K562 (cell line): ENCODE data around the gene APP. TPM values are rescaled to one million over a fixed set of nuclear protein-coding genes. Genes with fewer than 3 reads are reported as not detected.

Source experiments
- ATAC-seq: fragments of 200-7000 bp; cut with Tn5 transposase; 3 replicates; pipeline ENCODE4 v1.9.1; 2020; ENCODE audit warnings: moderate library complexity
- BruUV-seq: library from RNA; stranded (reverse); fragments of 400-500 nt; replicated peaks from 2 replicates; lab custom pipeline; 2021; lab: Mats Ljungman, UMichigan
- CTCF ChIA-PET: fragments of 300-600 bp; formaldehyde crosslinking; extraction: SDS; loops from one replicate; lab custom pipeline; 2021; ENCODE audit warnings: low intra/inter-chr PET ratio; lab: Yijun Ruan, JAX
- POLR2A ChIA-PET: fragments of 300-600, 350-650 bp; sonication (Branson Sonifier 250); formaldehyde crosslinking; extraction: SDS; loops from one replicate; lab custom pipeline; 2021; ENCODE audit warnings: antibody characterized with exemption, inconsistent platforms; lab: Yijun Ruan, JAX
- DNase-seq, 4 experiments: peaks; one replicate each; pipeline versions ENCODE4 v3.0.0 to v3.0.0-alpha.2; 2011 to 2018; ENCODE audit warnings: low spot score in 3 of 4, mixed read lengths in 3 of 4; ENCODE audit errors: extremely low read depth in 1 of 4
- FAIRE-seq: peaks from 2 replicates; lab custom pipeline; 2011; peaks lifted over from hg19 to GRCh38; lab: Jason Lieb, UNC
- H2AFZ ChIP-seq: 2 replicates; pipeline ENCODE4 v1.6.0; 2011; ENCODE audit warnings: low read depth, low read length, control low read depth, inconsistent platforms
- H3K27ac ChIP-seq: fragments of 200-600 bp; 3 replicates; pipeline ENCODE4 v1.8.0; 2011; ENCODE audit warnings: low read depth, mild to moderate bottlenecking, control low read depth, inconsistent platforms, low read length, moderate library complexity, mixed read lengths; ENCODE audit errors: extremely low read depth
- H3K27me3 ChIP-seq, 2 experiments: fragments of 300-600 bp in 1 of 2; 2 replicates in 1 of 2; 3 replicates in 1 of 2; pipeline versions ENCODE4 v1.6.0 to v1.8.0; 2011; ENCODE audit warnings: inconsistent platforms in 2 of 2, low read length in 2 of 2, mild to moderate bottlenecking in 1 of 2, mixed read lengths in 1 of 2, moderate library complexity in 1 of 2; ENCODE audit not compliant: control insufficient read depth in 2 of 2, insufficient read depth in 2 of 2
- H3K36me3 ChIP-seq: fragments of 300-600 bp; 3 replicates; pipeline ENCODE4 v1.8.0; 2011; ENCODE audit warnings: mild to moderate bottlenecking, low read length, inconsistent platforms; ENCODE audit not compliant: control insufficient read depth, insufficient read depth
- H3K4me1 ChIP-seq, 2 experiments: fragments of 200-600 bp in 1 of 2; replicated peaks in 1 of 2; 2 replicates in 1 of 2; 3 replicates in 1 of 2; pipeline versions ENCODE4 v1.5.1 to v1.8.0; 2011; ENCODE audit warnings: inconsistent platforms in 2 of 2, low read length in 2 of 2, mild to moderate bottlenecking in 1 of 2, mixed read lengths in 1 of 2, moderate library complexity in 1 of 2; ENCODE audit not compliant: control insufficient read depth in 2 of 2, insufficient read depth in 2 of 2
- H3K4me2 ChIP-seq: 2 replicates; pipeline ENCODE4 v1.6.1; 2011; ENCODE audit warnings: low read length, control low read depth, inconsistent platforms, mixed read lengths; ENCODE audit not compliant: insufficient read depth
- H3K4me3 ChIP-seq: fragments of 200-600 bp; sonication (generic), shearing (Covaris generic); 2 replicates; pipeline ENCODE4 v1.5.1; 2016; ENCODE audit warnings: control low read depth, inconsistent platforms
- H3K79me2 ChIP-seq: fragments of 200-600 bp; 3 replicates; pipeline ENCODE4 v1.8.0; 2011; ENCODE audit warnings: low read length, inconsistent platforms; ENCODE audit not compliant: control insufficient read depth, insufficient read depth
- H3K9ac ChIP-seq, 2 experiments: 2 replicates each; pipeline versions ENCODE4 v1.6.0 to v1.6.1; 2011; ENCODE audit warnings: low read depth in 2 of 2, low read length in 2 of 2, control low read depth in 1 of 2, inconsistent platforms in 1 of 2, mild to moderate bottlenecking in 1 of 2, mixed read lengths in 1 of 2; ENCODE audit not compliant: insufficient read depth in 1 of 2
- H3K9me1 ChIP-seq: one replicate; pipeline ENCODE4 v1.6.0; 2011; ENCODE audit warnings: inconsistent platforms, mild to moderate bottlenecking, low read length, moderate library complexity; ENCODE audit not compliant: control insufficient read depth, insufficient read depth
- H3K9me3 ChIP-seq: replicated peaks from 2 replicates; pipeline ENCODE4 v1.5.1; 2011; ENCODE audit warnings: low read depth, low read length, inconsistent platforms; ENCODE audit not compliant: control insufficient read depth, insufficient read depth
- H4K20me1 ChIP-seq: replicated peaks from 2 replicates; pipeline ENCODE4 v1.6.1; 2011; ENCODE audit warnings: low read length, inconsistent platforms, mixed read lengths; ENCODE audit not compliant: control insufficient read depth, insufficient read depth
- CHD4 ChIP-seq: fragments of 200-600 bp; sonication (generic); IDR thresholded peaks from 3 replicates; pipeline ENCODE4 v1.6.1; 2012; ENCODE audit warnings: low read depth, mild to moderate bottlenecking, mixed read lengths, low read length, inconsistent platforms; ENCODE audit not compliant: insufficient read depth, insufficient replicate concordance, poor library complexity, severe bottlenecking
- EHMT2 ChIP-seq: fragments of 450-650 bp; IDR thresholded peaks from 2 replicates; pipeline ENCODE4 v1.6.1; 2018; ENCODE audit warnings: antibody characterized with exemption
- HDAC6 ChIP-seq: IDR thresholded peaks from 2 replicates; pipeline ENCODE4 v1.6.1; 2012; ENCODE audit warnings: low read depth, mild to moderate bottlenecking, control low read depth, inconsistent platforms, low read length, moderate library complexity
- KDM5B ChIP-seq: fragments of 200-600 bp; sonication (generic); IDR thresholded peaks from 2 replicates; pipeline ENCODE4 v1.6.1; 2012; ENCODE audit warnings: low read depth, mild to moderate bottlenecking, moderate library complexity, low read length, control low read depth, inconsistent platforms; ENCODE audit not compliant: insufficient replicate concordance
- MCM5 ChIP-seq: fragments of 450-650 bp; IDR thresholded peaks from 2 replicates; pipeline ENCODE4 v1.6.1; 2016; ENCODE audit warnings: low read depth
- NCOA4 ChIP-seq: fragments of 450-650 bp; IDR thresholded peaks from 2 replicates; pipeline ENCODE4 v1.6.1; 2018; ENCODE audit warnings: mild to moderate bottlenecking; ENCODE audit not compliant: partially characterized antibody
- NELFE ChIP-seq: IDR thresholded peaks from 2 replicates; pipeline ENCODE4 v1.6.1; 2011; ENCODE audit warnings: mild to moderate bottlenecking; ENCODE audit not compliant: insufficient read depth, insufficient read length
- NFATC3 ChIP-seq: fragments of 450-650 bp; IDR thresholded peaks from 2 replicates; pipeline ENCODE4 v1.6.1; 2017; ENCODE audit warnings: mild to moderate bottlenecking
- POLR3G ChIP-seq: IDR thresholded peaks from 2 replicates; pipeline ENCODE4 v1.6.1; 2011; ENCODE audit not compliant: insufficient read length, insufficient replicate concordance; ENCODE audit errors: extremely low read depth
- RFX5 ChIP-seq: IDR thresholded peaks from 2 replicates; pipeline ENCODE4 v1.6.1; 2011; ENCODE audit warnings: low read depth, mild to moderate bottlenecking, improper control_type of control experiment, low read length
- SMAD4 ChIP-seq: fragments of 250-450 bp; sonication (Bioruptor Pico); conservative IDR thresholded peaks from 2 replicates; pipeline ENCODE4 v1.8.0; 2021; ENCODE audit warnings: inconsistent platforms, mild to moderate bottlenecking, moderate library complexity
- SREBF1 ChIP-seq: fragments of 150-350 bp; IDR thresholded peaks from 2 replicates; pipeline ENCODE4 v1.6.1; 2014; ENCODE audit warnings: antibody characterized with exemption, low read depth, low read length, borderline replicate concordance
- U2AF2 ChIP-seq: fragments of 200-400 bp; formaldehyde crosslinking; optimal IDR thresholded peaks from 2 replicates; pipeline ENCODE3; 2017; ENCODE audit warnings: low read depth, mild to moderate bottlenecking, low read length
- ZBTB1 ChIP-seq: sonication (generic); formaldehyde crosslinking; IDR thresholded peaks from 2 replicates; pipeline ENCODE4 v1.8.1; 2023; ENCODE audit warnings: missing genetic modification reagents, low read depth, mild to moderate bottlenecking, borderline replicate concordance
- ZNF75A ChIP-seq: fragments of 450-650 bp; formaldehyde crosslinking; IDR thresholded peaks from 2 replicates; pipeline ENCODE4 v1.4.0; 2020; ENCODE audit warnings: mild to moderate bottlenecking
- WGBS: fragments of 100-300 bp; shearing (Covaris generic); methylation state at CpG from one replicate; pipeline ENCODE4 v1.1.6; 2016; ENCODE audit warnings: low coverage, mixed read lengths; ENCODE audit not compliant: insufficient coverage; ENCODE audit errors: missing lambda C conversion rate; 5-methylcytosine and 5-hydroxymethylcytosine counted together
- in situ Hi-C: fragments of 300-500 bp; cut with MboI; formaldehyde crosslinking; loops from 4 replicates; pipeline ENCODE4 v1.15.0; 2018; ENCODE audit warnings: inconsistent platforms, mixed read lengths
- intact Hi-C: fragments of 100-400 bp; cut with micrococcal nuclease; formaldehyde crosslinking; loops from 2 replicates; pipeline ENCODE4 v1.14.2; 2022
- polyA plus RNA-seq, 8 experiments: library from polyadenylated mRNA; depleted of rRNA in 4 of 8; stranded (reverse) in 5 of 8; unstranded in 3 of 8; fragments of >200 nt; fragmentation: Nextera tagmentation in 2 of 8; fragmentation: Illumina TruSeq in 1 of 8; extraction: Ambion mirVana in 2 of 8; extraction: Trizol in 1 of 8; gene quantifications; 2 replicates each; pipeline versions ENCODE4 v1.2.1 to v1.2.3, GENCODE V29; 2011 to 2014; ENCODE audit warnings: inconsistent platforms in 1 of 8, missing spikeins in 1 of 8
- total RNA-seq, 7 experiments: library from RNA; depleted of rRNA in 6 of 7; stranded (reverse); fragments of >200 nt in 6 of 7; fragmentation: Illumina TruSeq in 2 of 7; extraction: Trizol in 2 of 7; gene quantifications; 2 replicates each; pipeline versions ENCODE4 v1.2.1 to v1.2.3, GENCODE V29; 2011 to 2021; ENCODE audit warnings: low replicate concordance in 1 of 7
- TF ChIP-seq, protein P1 (sequence below): fragments of 250-450 bp; sonication (Bioruptor Pico); IDR thresholded peaks from 2 replicates; pipeline ENCODE4 v1.8.0; 2022; ENCODE audit warnings: inconsistent platforms

The APP gene
- total and polyA plus RNA-seq, 9 of the 15 experiments (the other 6 are each of a cell fraction or from before 2014, with no cell fraction given), result 0.01 to 1.5 (median 0.16) TPM; not detected in 5

DNA sequence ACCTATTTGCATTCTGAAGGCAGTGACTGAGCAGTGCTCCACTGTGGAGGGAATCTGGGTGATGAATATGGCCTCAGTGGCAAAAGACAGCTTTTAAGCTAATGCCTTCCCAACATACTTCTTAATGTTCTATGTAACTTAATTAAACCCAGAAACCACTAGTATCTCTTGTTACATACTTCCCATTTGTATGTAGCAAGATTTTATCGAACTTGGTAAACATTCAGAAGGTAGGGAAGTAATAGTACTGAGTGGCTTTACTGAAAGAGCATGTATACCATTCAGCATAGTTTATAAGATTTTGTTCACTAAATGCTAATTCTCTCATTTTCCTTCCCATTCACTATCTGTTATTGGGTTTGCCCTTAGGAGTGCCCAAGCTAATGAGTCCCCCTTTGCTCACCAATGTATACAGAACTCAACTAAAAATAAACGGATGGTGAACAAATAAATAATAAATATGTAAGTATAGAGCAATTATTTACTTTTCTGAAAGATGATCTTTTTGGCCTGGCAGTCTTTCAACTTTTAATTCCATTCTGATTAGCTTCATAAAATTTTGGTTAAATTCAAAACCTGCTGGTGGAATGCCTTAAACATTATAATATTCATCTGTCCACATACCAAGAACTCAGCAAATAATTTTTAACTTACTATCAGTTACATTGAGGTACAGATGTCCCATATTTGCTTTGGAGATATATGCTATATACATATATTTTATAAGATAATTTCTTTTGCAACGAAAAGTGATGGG is 204.4 kb downstream of the APP start:
- WGBS, result 2% methylated on average over 3 of the region's 3 CpGs
- no peak overlapping the region for H3K9ac ChIP-seq
- BruUV-seq, result no TSS peak
- H3K4me1 ChIP-seq, result no peaks in the 10 kb centered on the region
- H2AFZ ChIP-seq, result no peak overlapping the region
- H3K9me3 ChIP-seq, result no peaks in the 10 kb centered on the region
- no peak for FAIRE-seq
- TF ChIP-seq HDAC6 (no peak), KDM5B (no peak)
- H3K27me3 ChIP-seq, result no peaks in the 10 kb centered on the region
- in situ Hi-C loops, result no loop called here
- no peaks in the 10 kb centered on the region for H3K36me3 ChIP-seq
- H3K9me1 ChIP-seq, result no peaks in the 10 kb centered on the region
- POLR2A ChIA-PET, result no interaction called here
- no peaks in the 10 kb centered on the region for H4K20me1 ChIP-seq
- H3K79me2 ChIP-seq, result no peaks in the 10 kb centered on the region
- no peak for DNase-seq
- no peak overlapping the region for H3K27ac ChIP-seq
- no peak for ATAC-seq
- H3K4me2 ChIP-seq, result no peak overlapping the region
- intact Hi-C loops, result no loop called here
- no peak overlapping the region for H3K4me3 ChIP-seq
- CTCF ChIA-PET, result no interaction called here

DNA sequence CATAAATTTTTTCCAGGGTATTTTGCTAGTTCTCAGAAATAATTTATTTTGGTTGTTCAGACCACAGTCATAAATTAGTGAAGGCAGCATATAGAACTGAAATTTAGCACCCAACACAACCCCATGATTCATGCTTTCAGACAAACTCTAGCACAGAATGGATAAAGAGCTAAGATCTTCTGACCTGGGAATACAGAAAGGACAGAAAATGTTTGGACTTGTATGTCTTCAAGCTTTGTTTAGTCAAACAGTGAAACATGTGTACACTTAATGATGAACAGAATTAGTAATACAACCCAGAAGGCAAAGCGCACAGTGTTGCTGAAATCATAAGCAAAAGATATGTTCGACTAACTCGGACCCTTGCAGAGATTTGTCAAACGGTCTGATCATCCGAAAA is 205.6 kb downstream of the APP start:
- BruUV-seq, result no TSS peak
- POLR2A ChIA-PET, result no interaction called here
- H3K9ac ChIP-seq, result no peak overlapping the region
- DNase-seq (no peak), FAIRE-seq (no peak), ATAC-seq (no peak)
- H3K9me1 ChIP-seq, result no peaks in the 10 kb centered on the region
- no peaks in the 10 kb centered on the region for H4K20me1 ChIP-seq
- no peaks in the 10 kb centered on the region for H3K36me3 ChIP-seq
- no peaks in the 10 kb centered on the region for H3K4me1 ChIP-seq
- 1% methylated on average over 5 of the region's 5 CpGs for WGBS
- intact Hi-C loops, result no loop called here
- CTCF ChIA-PET, result no interaction called here
- H3K27me3 ChIP-seq, result no peaks in the 10 kb centered on the region
- H3K27ac ChIP-seq, result no peak overlapping the region
- no peaks in the 10 kb centered on the region for H3K9me3 ChIP-seq
- in situ Hi-C loops, result no loop called here
- H3K4me3 ChIP-seq, result no peak overlapping the region
- H2AFZ ChIP-seq, result no peak overlapping the region
- H3K79me2 ChIP-seq, result no peaks in the 10 kb centered on the region
- H3K4me2 ChIP-seq, result no peak overlapping the region
- no peak for TF ChIP-seq MCM5
- TF ChIP-seq NFATC3, result no peak
- TF ChIP-seq ZBTB1 (CRISPR knock-in tag), result no peak
- no peak for TF ChIP-seq POLR3G
- no peak for TF ChIP-seq SMAD4
- TF ChIP-seq U2AF2, result no peak
- TF ChIP-seq SREBF1, result no peak
- TF ChIP-seq NELFE, result no peak
- no peak for TF ChIP-seq NCOA4
- no peak for TF ChIP-seq EHMT2
- TF ChIP-seq ZNF75A, result no peak
- TF ChIP-seq RFX5, result no peak
- TF ChIP-seq, protein P1, sequence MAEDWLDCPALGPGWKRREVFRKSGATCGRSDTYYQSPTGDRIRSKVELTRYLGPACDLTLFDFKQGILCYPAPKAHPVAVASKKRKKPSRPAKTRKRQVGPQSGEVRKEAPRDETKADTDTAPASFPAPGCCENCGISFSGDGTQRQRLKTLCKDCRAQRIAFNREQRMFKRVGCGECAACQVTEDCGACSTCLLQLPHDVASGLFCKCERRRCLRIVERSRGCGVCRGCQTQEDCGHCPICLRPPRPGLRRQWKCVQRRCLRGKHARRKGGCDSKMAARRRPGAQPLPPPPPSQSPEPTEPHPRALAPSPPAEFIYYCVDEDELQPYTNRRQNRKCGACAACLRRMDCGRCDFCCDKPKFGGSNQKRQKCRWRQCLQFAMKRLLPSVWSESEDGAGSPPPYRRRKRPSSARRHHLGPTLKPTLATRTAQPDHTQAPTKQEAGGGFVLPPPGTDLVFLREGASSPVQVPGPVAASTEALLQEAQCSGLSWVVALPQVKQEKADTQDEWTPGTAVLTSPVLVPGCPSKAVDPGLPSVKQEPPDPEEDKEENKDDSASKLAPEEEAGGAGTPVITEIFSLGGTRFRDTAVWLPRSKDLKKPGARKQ (CRISPR knock-in tag), result no peak
- no peak for TF ChIP-seq CHD4
